ENCODE results near the gene KRTAP5-5.
"Not testable (repeated sequence)": the region's sequence is repeated elsewhere in the genome, so short reads cannot be mapped to it uniquely, and the experiment has no call there.

The KRTAP5-5 gene

GRCh38 chr11:1605923-1606322 is 23.7 kb upstream of the KRTAP5-5 start:
- CTCF ChIA-PET: interaction anchor here (1.1 to 1.3 kb wide), 2 partner anchors 11 to 13 kb away, joined by 3 to 5 read pairs; no protein-coding TSS in a partner anchor

GRCh38 chr11:1607156-1607845 is 22.3 kb upstream of the KRTAP5-5 start:
- H3K4me3 ChIP-seq (ENCODE audit: control insufficient read depth in 1 of 7, extremely low read depth in 1 of 7, insufficient read depth in 4 of 7, low read depth in 2 of 7, low read length in 6 of 7): not testable (repeated sequence)
- 42% methylated on average over 14 of the region's 18 CpGs for WGBS (ENCODE audit: insufficient coverage)

More at GRCh38 chr11:1605923-1606322, 23.7 kb upstream of the KRTAP5-5 start:
- H3K4me3 ChIP-seq (ENCODE audit: control insufficient read depth in 1 of 7, extremely low read depth in 1 of 7, insufficient read depth in 4 of 7, low read depth in 2 of 7, low read length in 6 of 7); POLR2A ChIA-PET; H3K9me3 ChIP-seq (ENCODE audit: control extremely low read depth in 1 of 5, control insufficient read depth in 4 of 5, insufficient read depth in 2 of 5, low read depth in 1 of 5, low read length in 4 of 5); H3K4me1 ChIP-seq (ENCODE audit: control extremely low read depth in 1 of 4, control insufficient read depth in 4 of 4, insufficient read depth in 4 of 4, low read length in 3 of 4); H3K27ac ChIP-seq (ENCODE audit: insufficient read depth in 1 of 2, low read depth in 1 of 2, low read length in 2 of 2, poor library complexity in 1 of 2, severe bottlenecking in 2 of 2); DNase-seq; H3K36me3 ChIP-seq (ENCODE audit: control insufficient read depth in 4 of 4, insufficient read depth in 4 of 4, low read length in 3 of 4): not testable (repeated sequence)
- H3K27me3 ChIP-seq (replicated peaks in 2 of 5; ENCODE audit: control insufficient read depth in 4 of 5, insufficient read depth in 5 of 5, low read length in 4 of 5): peaks cover 3 to 47% (median 7%) of the 10 kb centered on the region in 5 experiments
- 94% methylated on average over 13 of the region's 13 CpGs for WGBS (ENCODE audit: insufficient coverage)

GRCh38 chr11:1607901-1608300 is 21.7 kb upstream of the KRTAP5-5 start:
- WGBS (ENCODE audit: insufficient coverage): 72% methylated on average over 4 of the region's 5 CpGs
- peaks cover 0 to 39% (median 11%) of the 10 kb centered on the region in 5 experiments for H3K27me3 ChIP-seq (replicated peaks in 2 of 5; ENCODE audit: control insufficient read depth in 4 of 5, insufficient read depth in 5 of 5, low read length in 4 of 5)
- POLR2A ChIA-PET: interaction anchor here (0.6 kb wide), 1 partner anchor 40 kb away, joined by 4 read pairs; no protein-coding TSS in a partner anchor
- not testable (repeated sequence) for H3K4me1 ChIP-seq (ENCODE audit: control extremely low read depth in 1 of 4, control insufficient read depth in 4 of 4, insufficient read depth in 4 of 4, low read length in 3 of 4); H3K4me3 ChIP-seq (ENCODE audit: control insufficient read depth in 1 of 7, extremely low read depth in 1 of 7, insufficient read depth in 4 of 7, low read depth in 2 of 7, low read length in 6 of 7); H3K9me3 ChIP-seq (ENCODE audit: control extremely low read depth in 1 of 5, control insufficient read depth in 4 of 5, insufficient read depth in 2 of 5, low read depth in 1 of 5, low read length in 4 of 5); H3K27ac ChIP-seq (ENCODE audit: insufficient read depth in 1 of 2, low read depth in 1 of 2, low read length in 2 of 2, poor library complexity in 1 of 2, severe bottlenecking in 2 of 2); DNase-seq; H3K36me3 ChIP-seq (ENCODE audit: control insufficient read depth in 4 of 4, insufficient read depth in 4 of 4, low read length in 3 of 4)
- CTCF ChIA-PET: interaction anchor here (0.6 kb wide), 1 partner anchor 274 kb away, joined by 3 read pairs; no protein-coding TSS in a partner anchor

More at GRCh38 chr11:1607156-1607845, 22.3 kb upstream of the KRTAP5-5 start:
- H3K4me1 ChIP-seq (ENCODE audit: control extremely low read depth in 1 of 4, control insufficient read depth in 4 of 4, insufficient read depth in 4 of 4, low read length in 3 of 4); H3K36me3 ChIP-seq (ENCODE audit: control insufficient read depth in 4 of 4, insufficient read depth in 4 of 4, low read length in 3 of 4); H3K27ac ChIP-seq (ENCODE audit: insufficient read depth in 1 of 2, low read depth in 1 of 2, low read length in 2 of 2, poor library complexity in 1 of 2, severe bottlenecking in 2 of 2); DNase-seq; H3K9me3 ChIP-seq (ENCODE audit: control extremely low read depth in 1 of 5, control insufficient read depth in 4 of 5, insufficient read depth in 2 of 5, low read depth in 1 of 5, low read length in 4 of 5); CTCF ChIA-PET: not testable (repeated sequence)
- peaks cover 0 to 43% (median 10%) of the 10 kb centered on the region in 5 experiments for H3K27me3 ChIP-seq (replicated peaks in 2 of 5; ENCODE audit: control insufficient read depth in 4 of 5, insufficient read depth in 5 of 5, low read length in 4 of 5)
- POLR2A ChIA-PET: interaction anchor here (0.6 kb wide), 1 partner anchor 39 kb away, joined by 4 read pairs; no protein-coding TSS in a partner anchor

GRCh38 chr11:1608363-1608762 is 21.2 kb upstream of the KRTAP5-5 start, which contains the start of gene KRTAP5-3:
KRTAP5-3 (minus strand) TSS chr11:1608463; CDS start chr11:1608385, 78 bp downstream.
- Histone ChIP-seq H3K27me3 (replicated peaks in 2 of 5; ENCODE audit: control insufficient read depth in 4 of 5, insufficient read depth in 5 of 5, low read length in 4 of 5) (peaks cover 0 to 35% (median 9%) of the 10 kb centered on the region in 5 experiments), H3K4me3 (ENCODE audit: control insufficient read depth in 1 of 7, extremely low read depth in 1 of 7, insufficient read depth in 4 of 7, low read depth in 2 of 7, low read length in 6 of 7) (no peak within 1 kb of the TSS), H3K9me3 (ENCODE audit: control extremely low read depth in 1 of 5, control insufficient read depth in 4 of 5, insufficient read depth in 2 of 5, low read depth in 1 of 5, low read length in 4 of 5) (no peaks in the 10 kb centered on the region), H3K4me1 (ENCODE audit: control extremely low read depth in 1 of 4, control insufficient read depth in 4 of 4, insufficient read depth in 4 of 4, low read length in 3 of 4) (no peaks in the 10 kb centered on the region), H3K36me3 (ENCODE audit: control insufficient read depth in 4 of 4, insufficient read depth in 4 of 4, low read length in 3 of 4) (no peaks in the 10 kb centered on the region), H3K27ac (ENCODE audit: insufficient read depth in 1 of 2, low read depth in 1 of 2, low read length in 2 of 2, poor library complexity in 1 of 2, severe bottlenecking in 2 of 2) (no peak within 1 kb of the TSS)
- DNase-seq: no peak
- ChIA-PET POLR2A (no interaction called here), CTCF (interaction anchor here (0.6 to 0.9 kb wide), 2 partner anchors 12 to 273 kb away, joined by 3 read pairs; no protein-coding TSS in a partner anchor)
- WGBS (ENCODE audit: insufficient coverage): no CpG with 5 or more reads among the region's 4 CpGs

GRCh38 chr11:1618231-1618630 is 11.3 kb upstream of the KRTAP5-5 start:
- H3K4me1 ChIP-seq (ENCODE audit: control extremely low read depth in 1 of 4, control insufficient read depth in 4 of 4, insufficient read depth in 4 of 4, low read length in 3 of 4): no peaks in the 10 kb centered on the region
- ChIA-PET CTCF (interaction anchor here (1.3 to 3.3 kb wide), 3 partner anchors 12 to 215 kb away, joined by 3 to 11 read pairs (median 4); no protein-coding TSS in a partner anchor), POLR2A (no interaction called here)
- no peak for DNase-seq
- no peak overlapping the region for H3K4me3 ChIP-seq (ENCODE audit: control insufficient read depth in 1 of 7, extremely low read depth in 1 of 7, insufficient read depth in 4 of 7, low read depth in 2 of 7, low read length in 6 of 7)
- H3K36me3 ChIP-seq (ENCODE audit: control insufficient read depth in 4 of 4, insufficient read depth in 4 of 4, low read length in 3 of 4): no peaks in the 10 kb centered on the region
- 89% methylated on average over 8 of the region's 10 CpGs for WGBS (ENCODE audit: insufficient coverage)
- H3K27me3 ChIP-seq (replicated peaks in 2 of 5; ENCODE audit: control insufficient read depth in 4 of 5, insufficient read depth in 5 of 5, low read length in 4 of 5): peaks cover 0 to 20% (median 6%) of the 10 kb centered on the region in 5 experiments
- H3K27ac ChIP-seq (ENCODE audit: insufficient read depth in 1 of 2, low read depth in 1 of 2, low read length in 2 of 2, poor library complexity in 1 of 2, severe bottlenecking in 2 of 2): no peak overlapping the region
- H3K9me3 ChIP-seq (ENCODE audit: control extremely low read depth in 1 of 5, control insufficient read depth in 4 of 5, insufficient read depth in 2 of 5, low read depth in 1 of 5, low read length in 4 of 5): no peaks in the 10 kb centered on the region

GRCh38 chr11:1619449-1619848 is 10.1 kb upstream of the KRTAP5-5 start:
- ChIA-PET POLR2A (no interaction called here), CTCF (interaction anchor here (1.0 to 3.3 kb wide), 4 partner anchors 9 to 25 kb away, joined by 3 to 11 read pairs (median 3); partner anchors contain the start of gene KRTAP5-2)
- Histone ChIP-seq H3K27ac (ENCODE audit: insufficient read depth in 1 of 2, low read depth in 1 of 2, low read length in 2 of 2, poor library complexity in 1 of 2, severe bottlenecking in 2 of 2) (no peak overlapping the region), H3K27me3 (replicated peaks in 2 of 5; ENCODE audit: control insufficient read depth in 4 of 5, insufficient read depth in 5 of 5, low read length in 4 of 5) (peaks cover 0 to 22% (median 6%) of the 10 kb centered on the region in 5 experiments), H3K4me3 (ENCODE audit: control insufficient read depth in 1 of 7, extremely low read depth in 1 of 7, insufficient read depth in 4 of 7, low read depth in 2 of 7, low read length in 6 of 7) (no peak overlapping the region), H3K36me3 (ENCODE audit: control insufficient read depth in 4 of 4, insufficient read depth in 4 of 4, low read length in 3 of 4) (no peaks in the 10 kb centered on the region), H3K9me3 (ENCODE audit: control extremely low read depth in 1 of 5, control insufficient read depth in 4 of 5, insufficient read depth in 2 of 5, low read depth in 1 of 5, low read length in 4 of 5) (no peaks in the 10 kb centered on the region), H3K4me1 (ENCODE audit: control extremely low read depth in 1 of 4, control insufficient read depth in 4 of 4, insufficient read depth in 4 of 4, low read length in 3 of 4) (no peaks in the 10 kb centered on the region)
- 53% methylated on average over 6 of the region's 10 CpGs for WGBS (ENCODE audit: insufficient coverage)
- no peak for DNase-seq

GRCh38 chr11:1622086-1622485 is 7.5 kb upstream of the KRTAP5-5 start, which contains the start of gene KRTAP5-4:
KRTAP5-4 (minus strand) TSS chr11:1622138; CDS start chr11:1622093, 45 bp downstream.
- DNase-seq: no peak
- Histone ChIP-seq H3K36me3 (ENCODE audit: control insufficient read depth in 4 of 4, insufficient read depth in 4 of 4, low read length in 3 of 4) (no peaks in the 10 kb centered on the region), H3K9me3 (ENCODE audit: control extremely low read depth in 1 of 5, control insufficient read depth in 4 of 5, insufficient read depth in 2 of 5, low read depth in 1 of 5, low read length in 4 of 5) (no peaks in the 10 kb centered on the region), H3K4me1 (ENCODE audit: control extremely low read depth in 1 of 4, control insufficient read depth in 4 of 4, insufficient read depth in 4 of 4, low read length in 3 of 4) (no peaks in the 10 kb centered on the region), H3K27me3 (replicated peaks in 2 of 5; ENCODE audit: control insufficient read depth in 4 of 5, insufficient read depth in 5 of 5, low read length in 4 of 5) (peaks cover 0 to 23% (median 3%) of the 10 kb centered on the region in 5 experiments), H3K27ac (ENCODE audit: insufficient read depth in 1 of 2, low read depth in 1 of 2, low read length in 2 of 2, poor library complexity in 1 of 2, severe bottlenecking in 2 of 2) (no peak within 1 kb of the TSS), H3K4me3 (ENCODE audit: control insufficient read depth in 1 of 7, extremely low read depth in 1 of 7, insufficient read depth in 4 of 7, low read depth in 2 of 7, low read length in 6 of 7) (no peak within 1 kb of the TSS)
- POLR2A ChIA-PET: no interaction called here
- WGBS (ENCODE audit: insufficient coverage): no CpG with 5 or more reads among the region's 1 CpG
- CTCF ChIA-PET: interaction anchor here (0.6 kb wide), 1 partner anchor 506 kb away, joined by 4 read pairs; no protein-coding TSS in a partner anchor

Measured in common myeloid progenitor, CD34-positive (primary cell).